Gastroesophageal sphincter (tissue), 4 donors: ENCODE data around the gene FGD5. TPM values are rescaled to one million over a fixed set of nuclear protein-coding genes. Genes with fewer than 3 reads are reported as not detected.
A peak's percentile ranks its signal among the peaks of the same experiment; 100 is the strongest.

ENCODE experiments used
- ATAC-seq: fragments of 150-250 bp; one replicate; pipeline ENCODE4 v1.9.1; 2016; ENCODE audit warnings: mild to moderate bottlenecking, moderate library complexity
- H3K27ac ChIP-seq, 4 donors: fragments of 200-600 bp; sonication (generic) in 3 of 4; 1 replicate in 3 of 4; 2 replicates in 1 of 4; pipeline ENCODE4 v1.5.1; 2016 to 2019
- H3K27me3 ChIP-seq: fragments of 200-600 bp; sonication (generic); one replicate; pipeline ENCODE4 v1.5.1; 2019
- H3K36me3 ChIP-seq, 2 donors: fragments of 200-600 bp; sonication (generic); one replicate each; pipeline ENCODE4 v1.5.1; 2019; ENCODE audit warnings: control low read depth in 1 of 2
- H3K4me1 ChIP-seq, 3 donors: fragments of 200-600 bp; sonication (generic); 1 replicate in 2 of 3; 2 replicates in 1 of 3; pipeline ENCODE4 v1.5.1; 2016 to 2019; ENCODE audit warnings: control low read depth in 2 of 3
- H3K4me3 ChIP-seq, 2 donors: fragments of 200-600 bp; sonication (generic); one replicate each; pipeline ENCODE4 v1.5.1; 2019; ENCODE audit warnings: mild to moderate bottlenecking in 1 of 2, moderate library complexity in 1 of 2
- H3K9me3 ChIP-seq, 3 donors: fragments of 200-600 bp; sonication (generic); one replicate each; pipeline ENCODE4 v1.5.1; 2017 to 2019; ENCODE audit warnings: control low read depth in 2 of 3
- CTCF ChIP-seq, 4 experiments: fragments of 200-600 bp in 2 of 4; fragments of 450-650 bp in 2 of 4; sonication (generic) in 1 of 4; IDR thresholded peaks; one replicate each; pipeline ENCODE4 v1.5.1; 2017 to 2019; ENCODE audit warnings: antibody characterized with exemption in 4 of 4, mild to moderate bottlenecking in 2 of 4, moderate library complexity in 2 of 4
- EP300 ChIP-seq: sonication (generic); formaldehyde crosslinking; IDR thresholded peaks from one replicate; pipeline ENCODE4 v1.6.1; 2017; ENCODE audit warnings: antibody characterized with exemption, mild to moderate bottlenecking
- POLR2A ChIP-seq, 2 donors: fragments of 450-650 bp; IDR thresholded peaks; one replicate each; pipeline ENCODE4 v1.6.1; 2017; ENCODE audit warnings: antibody characterized with exemption in 2 of 2, mild to moderate bottlenecking in 2 of 2, moderate library complexity in 1 of 2
- POLR2AphosphoS5 ChIP-seq: sonication (generic); formaldehyde crosslinking; IDR thresholded peaks from one replicate; pipeline ENCODE4 v1.6.1; 2017; ENCODE audit warnings: antibody characterized with exemption
- WGBS, 2 donors: methylation state at CpG; one replicate each; pipeline ENCODE4 v1.1.5; 2018; ENCODE audit warnings: low coverage in 1 of 2; 5-methylcytosine and 5-hydroxymethylcytosine counted together
- total RNA-seq, 4 donors: library from RNA; depleted of rRNA; stranded (reverse); fragments of >200 nt; gene quantifications; one replicate each; pipeline ENCODE4 v1.1.0, GENCODE V29; 2016

Gene FGD5
- total RNA-seq, 4 donors from 2014 or later: 16.1 to 18.7 (median 17.3) TPM

- no peak for ATAC-seq
- no peak for TF ChIP-seq EP300
- TF ChIP-seq POLR2AphosphoS5: no peak
- TF ChIP-seq POLR2A (IDR thresholded peaks at IDR 0.05): no peak
- no peak for TF ChIP-seq CTCF (IDR thresholded peaks at IDR 0.05)
Measured at GRCh38 chr3:14832975-14833722, 14.4 kb downstream of the FGD5 start.

GRCh38 chr3:14834121-14834520, 15.4 kb downstream of the FGD5 start:
- no peaks in the 10 kb centered on the region for H3K36me3 ChIP-seq
- H3K27ac ChIP-seq: no peak overlapping the region
- H3K27me3 ChIP-seq: peaks cover 26% of the 10 kb centered on the region
- TF ChIP-seq EP300 (no peak), POLR2A (IDR thresholded peaks at IDR 0.05) (no peak), CTCF (IDR thresholded peaks at IDR 0.05) (no peak), POLR2AphosphoS5 (no peak)
- WGBS, 2 donors: 89 to 93% methylated on average over 3 of the region's 3 CpGs
- H3K4me1 ChIP-seq: peaks cover 0 to 49% (median 34%) of the 10 kb centered on the region in 3 donors
- ATAC-seq: no peak
- H3K4me3 ChIP-seq: no peak overlapping the region
- no peaks in the 10 kb centered on the region for H3K9me3 ChIP-seq

More at GRCh38 chr3:14832975-14833722, 14.4 kb downstream of the FGD5 start:
- no peaks in the 10 kb centered on the region for H3K36me3 ChIP-seq
- peaks cover 36% of the 10 kb centered on the region for H3K27me3 ChIP-seq
- peaks cover 0 to 39% (median 25%) of the 10 kb centered on the region in 3 donors for H3K4me1 ChIP-seq
- no peak overlapping the region for H3K27ac ChIP-seq
- H3K9me3 ChIP-seq: no peaks in the 10 kb centered on the region
- no peak overlapping the region for H3K4me3 ChIP-seq
- 74 to 77% methylated on average over 6 to 9 of the region's 14 CpGs for WGBS, 2 donors

GRCh38 chr3:14834807-14835466, 16.2 kb downstream of the FGD5 start:
- WGBS, 2 donors: 95 to 96% methylated on average over 7 to 11 of the region's 15 CpGs
- Histone ChIP-seq H3K4me3 (no peak overlapping the region), H3K27me3 (peaks cover 18% of the 10 kb centered on the region), H3K9me3 (no peaks in the 10 kb centered on the region), H3K27ac (peak overlapping the region in 1 of 4 donors; percentile 30), H3K36me3 (no peaks in the 10 kb centered on the region), H3K4me1 (peaks cover 0 to 50% (median 34%) of the 10 kb centered on the region in 3 donors)
- ATAC-seq: no peak
- no peak for TF ChIP-seq CTCF (IDR thresholded peaks at IDR 0.05)

- WGBS, 2 donors: 54 to 57% methylated on average over 3 to 4 of the region's 9 CpGs
- Histone ChIP-seq H3K9me3 (no peaks in the 10 kb centered on the region), H3K36me3 (no peaks in the 10 kb centered on the region), H3K4me3 (no peak overlapping the region), H3K4me1 (peaks cover 0 to 52% (median 34%) of the 10 kb centered on the region in 3 donors), H3K27me3 (peaks cover 16% of the 10 kb centered on the region), H3K27ac (peak overlapping the region in 3 of 4 donors; percentile 46 to 52 (median 51))
- peak; percentile 87 for ATAC-seq
- TF ChIP-seq POLR2A (IDR thresholded peaks at IDR 0.05): no peak
- TF ChIP-seq POLR2AphosphoS5: peak; percentile 34
- TF ChIP-seq CTCF (IDR thresholded peaks at IDR 0.05): no peak
- TF ChIP-seq EP300: no peak
Measured at GRCh38 chr3:14836049-14836468, 17.3 kb downstream of the FGD5 start.
